ENCODE data around the gene ADAMTS3.

Gene ADAMTS3

GRCh38 chr4:72536443-72536842 is 32.6 kb downstream of the ADAMTS3 start:
- H3K4me1 ChIP-seq (ENCODE audit: control insufficient read depth in 2 of 2, insufficient read depth in 1 of 2, low read depth in 1 of 2, low read length in 2 of 2): no peaks in the 10 kb centered on the region
- H3K27me3 ChIP-seq (ENCODE audit: control insufficient read depth in 3 of 3, insufficient read depth in 3 of 3, low read depth in 1 of 3, low read length in 3 of 3): no peaks in the 10 kb centered on the region
- peaks cover 2 to 10% of the 10 kb centered on the region in 2 donors for H3K9me3 ChIP-seq (replicated peaks in 1 of 2; ENCODE audit: control insufficient read depth in 2 of 2, insufficient read depth in 1 of 2, low read depth in 1 of 2, low read length in 2 of 2)
- H3K79me1 ChIP-seq (ENCODE audit: low read depth, low read length): no peaks in the 10 kb centered on the region
- H2BK15ac ChIP-seq (ENCODE audit: low read length): no peak overlapping the region
- H3K18ac ChIP-seq (ENCODE audit: low read length): no peak overlapping the region
- no peak overlapping the region for H3K23ac ChIP-seq (ENCODE audit: low read depth, low read length, poor library complexity)
- H2AFZ ChIP-seq (ENCODE audit: low read length): no peak overlapping the region
- no peak overlapping the region for H3K4me3 ChIP-seq (ENCODE audit: low read length in 2 of 2)
- no peak overlapping the region for H3K4me2 ChIP-seq (ENCODE audit: insufficient read depth, low read length, poor library complexity, severe bottlenecking)
- no CpG with 5 or more reads among the region's 1 CpG for WGBS, 2 donors (ENCODE audit: extremely low coverage in 2 of 2, insufficient read length in 2 of 2, insufficient replicate concordance in 1 of 2)
- H2BK120ac ChIP-seq (ENCODE audit: low read depth, low read length): no peak overlapping the region
- H3K27ac ChIP-seq (replicated peaks; ENCODE audit: low read length): no peak overlapping the region
- H3K36me3 ChIP-seq (replicated peaks in 1 of 2; ENCODE audit: control insufficient read depth in 2 of 2, insufficient read depth in 2 of 2, low read length in 2 of 2): no peaks in the 10 kb centered on the region
- H3K4ac ChIP-seq (ENCODE audit: low read length): no peak overlapping the region
- H2BK12ac ChIP-seq (ENCODE audit: low read length): no peak overlapping the region
- no peak overlapping the region for H2BK5ac ChIP-seq (ENCODE audit: low read length)
- DNase-seq (ENCODE audit: low spot score): no peak
- H2AK5ac ChIP-seq (ENCODE audit: low read depth, low read length): no peak overlapping the region
- no peak overlapping the region for H3K9ac ChIP-seq (ENCODE audit: low read depth, low read length, poor library complexity)
- H4K91ac ChIP-seq (ENCODE audit: low read depth, low read length, poor library complexity): no peak overlapping the region
- H4K8ac ChIP-seq (ENCODE audit: low read depth, low read length): no peak overlapping the region
- no peak overlapping the region for H3K14ac ChIP-seq (ENCODE audit: low read length)

GRCh38 chr4:72531768-72532290 is 37.2 kb downstream of the ADAMTS3 start:
- no peak for DNase-seq (ENCODE audit: low spot score)
- no peaks in the 10 kb centered on the region for H3K4me1 ChIP-seq (ENCODE audit: control insufficient read depth in 2 of 2, insufficient read depth in 1 of 2, low read depth in 1 of 2, low read length in 2 of 2)

GRCh38 chr4:72531322-72531721 is 37.7 kb downstream of the ADAMTS3 start:
- no peak overlapping the region for H3K18ac ChIP-seq (ENCODE audit: low read length)
- no peak overlapping the region for H2BK15ac ChIP-seq (ENCODE audit: low read length)
- H3K79me1 ChIP-seq (ENCODE audit: low read depth, low read length): no peaks in the 10 kb centered on the region
- no peak for DNase-seq (ENCODE audit: low spot score)
- H3K9ac ChIP-seq (ENCODE audit: low read depth, low read length, poor library complexity): no peak overlapping the region
- no peak overlapping the region for H4K8ac ChIP-seq (ENCODE audit: low read depth, low read length)
- no peak overlapping the region for H4K91ac ChIP-seq (ENCODE audit: low read depth, low read length, poor library complexity)
- H3K4me2 ChIP-seq (ENCODE audit: insufficient read depth, low read length, poor library complexity, severe bottlenecking): no peak overlapping the region
- no peak overlapping the region for H3K23ac ChIP-seq (ENCODE audit: low read depth, low read length, poor library complexity)
- H3K4me3 ChIP-seq (ENCODE audit: low read length in 2 of 2): no peak overlapping the region
- no CpG with 5 or more reads among the region's 3 CpGs for WGBS, 2 donors (ENCODE audit: extremely low coverage in 2 of 2, insufficient read length in 2 of 2, insufficient replicate concordance in 1 of 2)
- H2BK120ac ChIP-seq (ENCODE audit: low read depth, low read length): no peak overlapping the region
- no peaks in the 10 kb centered on the region for H3K9me3 ChIP-seq (replicated peaks in 1 of 2; ENCODE audit: control insufficient read depth in 2 of 2, insufficient read depth in 1 of 2, low read depth in 1 of 2, low read length in 2 of 2)
- H2AFZ ChIP-seq (ENCODE audit: low read length): no peak overlapping the region
- no peak overlapping the region for H2BK12ac ChIP-seq (ENCODE audit: low read length)
- H2BK5ac ChIP-seq (ENCODE audit: low read length): no peak overlapping the region
- no peak overlapping the region for H3K4ac ChIP-seq (ENCODE audit: low read length)
- H3K4me1 ChIP-seq (ENCODE audit: control insufficient read depth in 2 of 2, insufficient read depth in 1 of 2, low read depth in 1 of 2, low read length in 2 of 2): no peaks in the 10 kb centered on the region
- no peaks in the 10 kb centered on the region for H3K27me3 ChIP-seq (ENCODE audit: control insufficient read depth in 3 of 3, insufficient read depth in 3 of 3, low read depth in 1 of 3, low read length in 3 of 3)
- H3K36me3 ChIP-seq (replicated peaks in 1 of 2; ENCODE audit: control insufficient read depth in 2 of 2, insufficient read depth in 2 of 2, low read length in 2 of 2): no peaks in the 10 kb centered on the region
- H2AK5ac ChIP-seq (ENCODE audit: low read depth, low read length): no peak overlapping the region
- no peak overlapping the region for H3K27ac ChIP-seq (replicated peaks; ENCODE audit: low read length)
- no peak overlapping the region for H3K14ac ChIP-seq (ENCODE audit: low read length)

More at GRCh38 chr4:72531768-72532290, 37.2 kb downstream of the ADAMTS3 start:
- Histone ChIP-seq H4K91ac (ENCODE audit: low read depth, low read length, poor library complexity) (no peak overlapping the region), H3K79me1 (ENCODE audit: low read depth, low read length) (no peaks in the 10 kb centered on the region), H3K4ac (ENCODE audit: low read length) (no peak overlapping the region), H4K8ac (ENCODE audit: low read depth, low read length) (no peak overlapping the region), H3K9ac (ENCODE audit: low read depth, low read length, poor library complexity) (no peak overlapping the region), H2BK12ac (ENCODE audit: low read length) (no peak overlapping the region), H3K23ac (ENCODE audit: low read depth, low read length, poor library complexity) (no peak overlapping the region), H2AFZ (ENCODE audit: low read length) (no peak overlapping the region), H3K9me3 (replicated peaks in 1 of 2; ENCODE audit: control insufficient read depth in 2 of 2, insufficient read depth in 1 of 2, low read depth in 1 of 2, low read length in 2 of 2) (no peaks in the 10 kb centered on the region), H2BK5ac (ENCODE audit: low read length) (no peak overlapping the region), H3K27me3 (ENCODE audit: control insufficient read depth in 3 of 3, insufficient read depth in 3 of 3, low read depth in 1 of 3, low read length in 3 of 3) (no peaks in the 10 kb centered on the region), H2BK120ac (ENCODE audit: low read depth, low read length) (no peak overlapping the region), H3K4me2 (ENCODE audit: insufficient read depth, low read length, poor library complexity, severe bottlenecking) (no peak overlapping the region), H3K36me3 (replicated peaks in 1 of 2; ENCODE audit: control insufficient read depth in 2 of 2, insufficient read depth in 2 of 2, low read length in 2 of 2) (no peaks in the 10 kb centered on the region), H3K14ac (ENCODE audit: low read length) (no peak overlapping the region), H3K4me3 (ENCODE audit: low read length in 2 of 2) (no peak overlapping the region), H2BK15ac (ENCODE audit: low read length) (no peak overlapping the region), H3K18ac (ENCODE audit: low read length) (no peak overlapping the region), H2AK5ac (ENCODE audit: low read depth, low read length) (no peak overlapping the region), H3K27ac (replicated peaks; ENCODE audit: low read length) (no peak overlapping the region)
- WGBS, 2 donors (ENCODE audit: extremely low coverage in 2 of 2, insufficient read length in 2 of 2, insufficient replicate concordance in 1 of 2): no CpG with 5 or more reads among the region's 1 CpG

- Histone ChIP-seq H3K18ac (ENCODE audit: low read length) (no peak overlapping the region), H3K9me3 (replicated peaks in 1 of 2; ENCODE audit: control insufficient read depth in 2 of 2, insufficient read depth in 1 of 2, low read depth in 1 of 2, low read length in 2 of 2) (no peaks in the 10 kb centered on the region), H3K27ac (replicated peaks; ENCODE audit: low read length) (no peak overlapping the region), H2BK12ac (ENCODE audit: low read length) (no peak overlapping the region), H3K4ac (ENCODE audit: low read length) (no peak overlapping the region), H3K27me3 (ENCODE audit: control insufficient read depth in 3 of 3, insufficient read depth in 3 of 3, low read depth in 1 of 3, low read length in 3 of 3) (no peaks in the 10 kb centered on the region), H3K23ac (ENCODE audit: low read depth, low read length, poor library complexity) (no peak overlapping the region), H3K14ac (ENCODE audit: low read length) (no peak overlapping the region), H2BK15ac (ENCODE audit: low read length) (no peak overlapping the region), H3K79me1 (ENCODE audit: low read depth, low read length) (no peaks in the 10 kb centered on the region), H3K4me3 (ENCODE audit: low read length in 2 of 2) (no peak overlapping the region), H2BK5ac (ENCODE audit: low read length) (no peak overlapping the region), H3K36me3 (replicated peaks in 1 of 2; ENCODE audit: control insufficient read depth in 2 of 2, insufficient read depth in 2 of 2, low read length in 2 of 2) (no peaks in the 10 kb centered on the region), H3K4me1 (ENCODE audit: control insufficient read depth in 2 of 2, insufficient read depth in 1 of 2, low read depth in 1 of 2, low read length in 2 of 2) (peaks cover 0 to 1% of the 10 kb centered on the region in 2 donors), H2BK120ac (ENCODE audit: low read depth, low read length) (no peak overlapping the region), H4K91ac (ENCODE audit: low read depth, low read length, poor library complexity) (no peak overlapping the region), H2AFZ (ENCODE audit: low read length) (no peak overlapping the region), H3K4me2 (ENCODE audit: insufficient read depth, low read length, poor library complexity, severe bottlenecking) (no peak overlapping the region), H3K9ac (ENCODE audit: low read depth, low read length, poor library complexity) (no peak overlapping the region), H2AK5ac (ENCODE audit: low read depth, low read length) (no peak overlapping the region), H4K8ac (ENCODE audit: low read depth, low read length) (no peak overlapping the region)
- no CpG with 5 or more reads among the region's 3 CpGs for WGBS, 2 donors (ENCODE audit: extremely low coverage in 2 of 2, insufficient read length in 2 of 2, insufficient replicate concordance in 1 of 2)
- no peak for DNase-seq (ENCODE audit: low spot score)
Measured at GRCh38 chr4:72529148-72529822, 39.7 kb downstream of the ADAMTS3 start.
